Aorta (tissue), 5 donors: ENCODE measurements around the gene C21orf58. TPM values are rescaled to one million over a fixed set of nuclear protein-coding genes. Genes with fewer than 3 reads are reported as not detected.

Experiments
- ATAC-seq: fragments of 200-7000 bp; cut with Tn5 transposase; one replicate; pipeline ENCODE4 v1.9.1; 2022; ENCODE audit warnings: moderate library complexity; ENCODE audit not compliant: low FRiP score
- DNase-seq, 2 donors: peaks; one replicate each; pipeline ENCODE4 v3.0.0-alpha.2; 2020
- H3K27ac ChIP-seq, 2 donors: one replicate each; pipeline ENCODE4 v1.5.1; 2013; ENCODE audit warnings: low read length in 2 of 2, mild to moderate bottlenecking in 2 of 2, moderate library complexity in 2 of 2, control low read depth in 1 of 2, inconsistent platforms in 1 of 2, low read depth in 1 of 2
- H3K27me3 ChIP-seq, 2 donors: one replicate each; pipeline ENCODE4 v1.6.1; 2013; ENCODE audit warnings: control low read depth in 1 of 2, low read length in 1 of 2, mild to moderate bottlenecking in 1 of 2, moderate library complexity in 1 of 2; ENCODE audit not compliant: insufficient read depth in 2 of 2, control insufficient read depth in 1 of 2
- H3K36me3 ChIP-seq, 2 donors: one replicate each; pipeline ENCODE4 v1.6.1; 2013; ENCODE audit warnings: control low read depth in 1 of 2, low read length in 1 of 2, mild to moderate bottlenecking in 1 of 2; ENCODE audit not compliant: insufficient read depth in 2 of 2, control insufficient read depth in 1 of 2
- H3K4me1 ChIP-seq, 2 donors: one replicate each; pipeline ENCODE4 v1.6.1; 2013; ENCODE audit warnings: low read length in 2 of 2, control low read depth in 1 of 2, mild to moderate bottlenecking in 1 of 2, moderate library complexity in 1 of 2; ENCODE audit not compliant: insufficient read depth in 2 of 2, control insufficient read depth in 1 of 2
- H3K4me3 ChIP-seq, 2 donors: one replicate each; pipeline ENCODE4 v1.5.1; 2013; ENCODE audit warnings: low read length in 2 of 2, control low read depth in 1 of 2, mild to moderate bottlenecking in 1 of 2
- H3K9me3 ChIP-seq: one replicate; pipeline ENCODE4 v1.6.1; 2013; ENCODE audit warnings: mild to moderate bottlenecking, low read length; ENCODE audit not compliant: control insufficient read depth
- WGBS, 2 donors: extraction: QIAGEN DNeasy Blood & Tissue Kit; methylation state at CpG; one replicate each; pipeline ENCODE4 v1.1.7; 2013; 5-methylcytosine and 5-hydroxymethylcytosine counted together
- intact Hi-C, 2 donors: fragments of 100-400 bp; cut with DNase I; formaldehyde crosslinking; loops; one replicate each; pipeline versions ENCODE4 v1.14.2 to v1.15.0; 2022
- polyA plus RNA-seq, 2 donors: library from polyadenylated mRNA; stranded (reverse); fragments of 200-250 nt; gene quantifications; one replicate each; pipeline ENCODE4 v1.2.3, GENCODE V29; 2013
- total RNA-seq, 2 donors: library from RNA; stranded (reverse); fragmentation: NEBNext Ultra II Directional; extraction: Animal tissue kit (Norgen Biotek cat#: 25700); gene quantifications; one replicate each; pipeline ENCODE4 v1.2.1, GENCODE V29; 2021
- donor health status: healthy with polysubstance abuse.
- donor health status: Bipolar disorder and iron deficiency.
- donor health status: DM: no; HTN: no; CAD: no.
- donor health status: DM: no; HTN: no; CAD: no.
- donor health status: DM: yes; HTN: yes; CAD: no.

The C21orf58 gene
- total and polyA plus RNA-seq, 4 donors: 0.38 to 3.7 (median 1.7) TPM

DNA sequence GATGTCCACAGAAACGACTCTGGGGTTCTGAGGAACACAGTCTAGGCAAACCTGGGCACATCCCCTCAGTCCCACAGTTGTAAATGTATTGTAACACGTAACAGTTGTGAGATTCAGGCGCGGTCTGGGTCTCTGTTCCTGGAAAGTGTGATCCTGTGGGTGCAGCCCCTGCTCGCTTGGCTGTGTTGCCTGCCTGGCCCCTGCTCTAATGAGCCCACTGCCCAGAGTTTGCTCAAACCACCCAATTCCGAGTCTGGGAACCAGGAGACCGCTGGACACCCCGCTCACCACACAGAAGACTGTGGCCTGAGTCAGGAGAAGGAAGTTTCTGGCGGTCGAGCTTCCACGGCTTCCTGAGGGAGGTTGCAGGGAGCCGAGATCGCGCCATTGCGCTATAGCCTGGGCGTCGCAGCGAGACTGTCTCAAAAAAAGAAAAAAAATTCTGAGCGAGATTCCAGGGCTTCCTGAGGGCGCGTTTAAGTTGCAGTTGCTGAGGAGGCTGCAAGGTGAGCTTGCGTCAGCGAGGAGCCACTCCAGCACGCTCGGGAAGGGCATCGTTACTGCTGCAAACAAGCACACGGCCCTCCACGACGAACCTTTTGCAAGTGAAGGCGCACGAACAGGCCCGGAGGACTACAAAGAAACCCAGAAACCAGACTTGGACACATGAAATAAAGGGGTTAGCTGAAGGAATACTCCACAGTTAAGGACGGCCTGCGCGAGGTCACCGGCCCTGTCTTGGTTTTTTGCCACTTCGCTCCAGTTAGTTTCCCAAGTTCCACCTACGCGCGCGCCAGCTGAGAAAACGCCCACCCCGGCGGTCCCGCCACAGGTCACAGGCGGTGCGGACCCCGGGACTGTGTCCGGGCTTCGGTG is 1.1 kb downstream of the C21orf58 start:
- 3 to 4% methylated on average over 50 of the region's 50 CpGs for WGBS, 2 donors
- Histone ChIP-seq H3K27me3 (no peaks in the 10 kb centered on the region), H3K36me3 (no peaks in the 10 kb centered on the region), H3K9me3 (no peaks in the 10 kb centered on the region), H3K4me1 (no peaks in the 10 kb centered on the region), H3K27ac (no peak overlapping the region), H3K4me3 (peak overlapping the region; percentile 10 to 50)
- DNase-seq: no peak
- ATAC-seq: no peak
- intact Hi-C loops: loop anchor here (5.0 kb wide), 3 partner anchors 35 to 140 kb away; partner anchors contain the start of genes LSS (in 1 of the 2), MCM3AP (in 1 of the 2), SPATC1L (in 1 of the 2) and YBEY (in 1 of the 2)

DNA sequence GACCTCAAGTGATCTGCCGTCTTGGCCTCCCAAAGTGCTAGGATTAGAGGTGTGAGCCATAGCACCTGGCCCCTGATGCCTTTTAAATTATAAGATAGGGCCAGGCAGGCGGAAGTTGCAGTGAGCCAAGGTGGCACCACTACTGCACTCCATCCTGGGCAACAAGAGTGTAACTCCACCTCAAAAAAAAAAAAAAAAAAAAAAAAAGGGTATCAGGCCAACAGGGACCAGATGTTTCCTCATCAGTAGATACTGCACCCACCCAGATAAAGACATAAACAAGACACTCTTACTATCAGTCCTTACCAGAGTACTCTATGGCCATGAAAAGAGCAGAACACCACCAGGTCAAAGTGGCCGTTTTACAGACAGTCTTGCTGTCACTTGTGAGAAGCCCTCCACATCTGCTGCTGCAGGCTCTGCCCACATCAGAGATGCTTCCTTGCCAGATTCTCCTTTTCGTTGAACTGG is 3.3 kb downstream of the C21orf58 start:
- WGBS, 2 donors: 62 to 68% methylated on average over 4 of the region's 4 CpGs
- Histone ChIP-seq H3K36me3 (no peaks in the 10 kb centered on the region), H3K9me3 (no peaks in the 10 kb centered on the region), H3K27me3 (no peaks in the 10 kb centered on the region), H3K27ac (no peak overlapping the region), H3K4me3 (no peak overlapping the region), H3K4me1 (no peaks in the 10 kb centered on the region)
- no peak for DNase-seq
- intact Hi-C loops: loop anchor here (5.0 kb wide), 3 partner anchors 33 to 138 kb away; partner anchors contain the start of genes LSS (in 1 of the 2), MCM3AP (in 1 of the 2), SPATC1L (in 1 of the 2) and YBEY (in 1 of the 2)
- ATAC-seq: no peak

DNA sequence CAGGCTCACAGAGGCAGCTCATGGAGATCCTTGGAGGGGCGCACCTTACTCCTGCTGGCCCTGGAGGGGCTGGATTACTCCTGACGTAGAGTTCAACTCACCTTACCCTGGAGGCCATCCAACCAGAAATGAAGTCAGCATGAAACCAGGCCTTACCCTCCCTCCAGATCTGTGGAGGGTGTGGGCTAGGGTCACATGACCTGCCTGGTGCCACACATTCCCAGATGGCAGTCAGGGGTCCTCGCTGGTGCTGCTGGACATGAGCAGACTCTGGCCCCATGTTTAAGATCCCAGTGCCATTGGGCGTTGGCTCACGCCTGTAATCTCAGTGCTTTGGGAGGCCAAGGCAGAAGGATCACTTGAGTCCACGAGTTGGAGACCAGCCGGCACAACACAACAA is 4.5 kb downstream of the C21orf58 start:
- H3K9me3 ChIP-seq: no peaks in the 10 kb centered on the region
- H3K36me3 ChIP-seq: no peaks in the 10 kb centered on the region
- intact Hi-C loops: no loop called here
- WGBS, 2 donors: 92 to 93% methylated on average over 7 of the region's 7 CpGs
- ATAC-seq (no peak), DNase-seq (no peak)
- no peaks in the 10 kb centered on the region for H3K27me3 ChIP-seq
- H3K27ac ChIP-seq: no peak overlapping the region
- H3K4me3 ChIP-seq: no peak overlapping the region
- H3K4me1 ChIP-seq: no peaks in the 10 kb centered on the region

- Histone ChIP-seq H3K27ac (no peak overlapping the region), H3K36me3 (no peaks in the 10 kb centered on the region), H3K9me3 (no peaks in the 10 kb centered on the region), H3K4me3 (no peak overlapping the region), H3K4me1 (no peaks in the 10 kb centered on the region), H3K27me3 (no peaks in the 10 kb centered on the region)
- no peak for ATAC-seq
- no peak for DNase-seq
- 83 to 85% methylated on average over 4 of the region's 4 CpGs for WGBS, 2 donors
- intact Hi-C loops: no loop called here
Observed at GRCh38 chr21:46318464-46318845, 5.2 kb downstream of the C21orf58 start.

DNA sequence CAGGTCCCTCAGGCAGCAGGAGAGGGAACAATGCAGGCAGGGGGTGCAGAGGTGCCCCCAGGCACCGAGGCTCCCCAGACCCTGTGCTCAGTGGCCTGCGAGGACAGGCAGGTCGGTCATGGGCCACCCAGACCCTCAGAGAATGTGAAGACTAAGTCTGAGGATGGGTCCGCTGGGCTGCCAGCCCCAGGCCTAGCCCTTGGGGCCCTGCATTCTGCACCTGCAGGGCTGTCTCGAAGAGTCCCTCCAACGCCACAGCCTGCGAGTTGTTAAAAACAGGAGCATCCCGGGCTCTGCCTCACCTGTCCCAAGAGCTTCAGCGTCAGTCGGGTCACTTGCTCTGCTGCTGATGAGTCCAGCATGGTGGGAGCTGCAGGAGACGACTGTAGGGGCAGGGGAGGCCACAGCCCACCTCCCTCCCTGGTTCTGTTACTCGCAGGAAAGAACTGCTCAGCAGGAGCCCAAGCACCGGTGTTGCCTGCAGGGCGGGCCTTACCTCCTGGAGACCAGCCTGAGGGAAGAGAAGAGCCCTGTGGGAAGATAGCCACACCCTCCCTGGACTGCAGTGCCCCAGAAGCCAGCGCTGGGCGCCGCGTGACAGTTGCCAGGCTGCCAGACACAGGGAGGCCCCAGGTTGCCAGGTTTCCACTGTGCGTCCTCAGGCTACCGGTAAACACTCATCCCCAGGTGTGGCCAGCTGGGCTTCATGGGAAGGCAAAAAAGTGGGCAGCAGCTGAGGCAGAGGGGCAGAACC is 5.8 kb downstream of the C21orf58 start:
- H3K27ac ChIP-seq: no peak overlapping the region
- H3K4me1 ChIP-seq: no peaks in the 10 kb centered on the region
- DNase-seq (no peak), ATAC-seq (no peak)
- H3K9me3 ChIP-seq: no peaks in the 10 kb centered on the region
- WGBS, 2 donors: 79 to 80% methylated on average over 19 to 20 of the region's 20 CpGs
- H3K36me3 ChIP-seq: no peaks in the 10 kb centered on the region
- H3K4me3 ChIP-seq: no peak overlapping the region
- intact Hi-C loops: no loop called here
- H3K27me3 ChIP-seq: no peaks in the 10 kb centered on the region

DNA sequence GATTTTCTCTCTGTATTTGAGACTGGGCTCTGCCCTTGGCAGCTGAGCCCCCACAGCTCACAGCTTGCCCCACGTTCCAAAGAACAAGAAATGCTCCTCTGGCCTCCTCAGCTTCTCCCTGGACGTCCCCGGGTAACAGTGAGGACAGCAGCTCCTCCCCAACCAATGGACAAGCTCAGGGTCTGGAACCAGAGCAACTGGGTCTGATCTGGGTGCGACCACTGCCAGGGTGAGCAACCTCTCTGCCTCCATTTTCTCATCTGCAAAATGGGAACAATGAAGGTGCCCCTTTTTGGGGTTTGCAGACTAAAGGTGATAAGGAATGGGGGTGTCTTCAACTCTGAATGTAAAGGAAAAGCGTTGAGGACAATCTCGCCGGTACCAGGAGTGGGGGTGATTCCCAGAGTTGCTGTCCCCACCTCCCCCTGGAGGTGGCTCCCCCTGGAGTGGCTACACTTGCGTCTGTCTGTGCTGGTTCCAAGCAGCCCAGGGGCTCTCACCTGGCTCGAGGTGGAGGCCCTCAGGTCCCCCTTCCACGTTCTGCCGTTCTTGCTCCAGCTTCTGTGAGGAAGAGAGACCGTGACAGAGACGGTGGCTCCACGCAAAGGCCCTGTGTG is 6.9 kb downstream of the C21orf58 start:
- Histone ChIP-seq H3K27me3 (no peaks in the 10 kb centered on the region), H3K9me3 (no peaks in the 10 kb centered on the region), H3K36me3 (no peaks in the 10 kb centered on the region), H3K4me3 (no peak overlapping the region), H3K27ac (no peak overlapping the region), H3K4me1 (no peaks in the 10 kb centered on the region)
- ATAC-seq (no peak), DNase-seq (no peak)
- intact Hi-C loops: no loop called here
- WGBS, 2 donors: 91 to 93% methylated on average over 14 of the region's 14 CpGs

DNA sequence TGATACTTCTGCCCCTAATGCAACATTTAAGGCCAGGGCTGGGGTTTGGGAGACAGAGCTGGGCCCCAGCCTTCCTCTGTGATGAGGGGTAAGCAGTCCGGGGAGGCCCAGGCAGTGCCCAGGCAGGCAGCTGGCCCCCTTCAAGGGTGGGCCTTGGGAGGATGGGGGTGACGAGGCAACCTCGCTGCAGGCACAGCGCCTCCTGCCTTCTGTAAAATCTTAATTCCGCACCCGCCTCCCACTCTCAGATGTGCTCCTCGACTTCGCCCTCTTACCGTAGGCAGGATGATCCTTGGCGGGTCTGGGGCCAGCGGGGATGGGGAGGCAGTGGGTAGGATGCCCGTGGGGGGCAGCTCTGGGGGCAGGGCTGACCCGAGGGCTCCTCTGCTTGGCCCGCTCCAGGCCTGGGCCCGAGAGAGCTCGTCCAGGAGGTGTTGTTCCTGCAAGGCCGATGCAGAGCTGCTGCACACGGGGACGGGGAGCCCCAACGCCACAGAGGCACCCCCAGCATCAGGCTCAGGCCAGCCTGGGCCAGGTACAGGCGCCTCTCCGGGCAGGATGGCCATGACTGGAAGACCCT is 9.1 kb downstream of the C21orf58 start:
- intact Hi-C loops: no loop called here
- no peak overlapping the region for H3K27ac ChIP-seq
- no peaks in the 10 kb centered on the region for H3K4me1 ChIP-seq
- DNase-seq (no peak), ATAC-seq (no peak)
- H3K36me3 ChIP-seq: no peaks in the 10 kb centered on the region
- no peaks in the 10 kb centered on the region for H3K9me3 ChIP-seq
- H3K4me3 ChIP-seq: no peak overlapping the region
- H3K27me3 ChIP-seq: no peaks in the 10 kb centered on the region
- 94 to 95% methylated on average over 22 of the region's 22 CpGs for WGBS, 2 donors

GRCh38 chr21:46312949-46313348 is 10.7 kb downstream of the C21orf58 start:
- Histone ChIP-seq H3K4me1 (no peaks in the 10 kb centered on the region), H3K9me3 (no peaks in the 10 kb centered on the region), H3K27ac (no peak overlapping the region), H3K27me3 (no peaks in the 10 kb centered on the region), H3K36me3 (no peaks in the 10 kb centered on the region), H3K4me3 (no peak overlapping the region)
- DNase-seq (no peak), ATAC-seq (no peak)
- 87 to 89% methylated on average over 5 of the region's 5 CpGs for WGBS, 2 donors
- intact Hi-C loops: no loop called here
